HG03521 (cell line): ENCODE data around the gene STX8.

Source experiments
- ATAC-seq: cut with Tn5 transposase; IDR thresholded peaks from one replicate; pipeline ENCODE4 v1.9.1; 2021; ENCODE audit warnings: mild to moderate bottlenecking, moderate library complexity; ENCODE audit not compliant: unreplicated experiment

STX8 gene

DNA sequence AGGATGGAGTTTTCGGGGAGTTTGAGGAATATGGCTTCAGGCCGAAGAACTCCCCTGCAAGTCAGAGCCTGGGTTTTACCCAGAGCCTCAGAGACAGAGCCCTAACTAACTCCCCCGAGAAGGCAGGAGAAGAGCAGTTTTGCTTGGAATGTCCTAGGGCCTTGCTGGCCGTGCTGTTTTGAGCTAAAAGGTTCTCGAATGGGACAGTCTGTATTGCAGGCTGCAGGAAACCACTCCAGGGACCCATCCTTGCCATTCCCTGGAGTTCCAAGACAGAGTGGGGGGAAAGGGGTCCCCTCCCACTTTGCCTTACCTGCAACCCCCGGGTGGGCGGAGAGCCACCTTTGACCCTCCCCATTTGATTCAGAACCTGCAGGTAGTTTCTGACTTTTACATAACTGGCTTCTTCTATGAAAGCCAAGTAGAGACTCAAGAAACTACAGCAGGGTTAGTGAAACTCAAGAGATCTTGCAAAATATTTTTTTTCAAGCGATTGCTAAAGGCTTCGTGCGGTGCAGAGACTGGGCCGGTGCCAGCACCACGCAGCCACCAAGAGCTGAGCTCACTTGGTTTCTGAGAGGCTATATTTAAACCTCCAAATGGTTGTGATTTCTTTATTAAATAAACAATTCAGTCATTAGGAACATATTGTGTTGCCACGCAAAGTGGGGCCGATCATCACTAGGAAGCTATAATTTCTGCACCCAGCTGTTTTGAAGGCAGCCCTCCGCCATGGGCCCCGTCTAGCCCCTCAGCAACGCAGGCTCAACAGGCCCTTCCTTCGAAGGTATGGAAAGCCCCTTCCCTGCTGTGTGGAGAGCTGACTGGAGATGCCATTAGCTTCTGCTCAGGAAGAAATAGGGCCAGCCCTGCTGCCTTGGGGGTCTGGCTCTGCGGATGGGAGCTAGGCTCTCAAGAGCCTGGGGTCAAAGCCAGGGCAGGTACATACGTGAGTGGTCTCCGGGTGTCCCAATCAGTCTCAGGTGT is 331.3 kb downstream of the STX8 start:
- ATAC-seq: no peak

- no peak for ATAC-seq
Observed at GRCh38 chr17:9242983-9243382, 332.6 kb downstream of the STX8 start.

DNA sequence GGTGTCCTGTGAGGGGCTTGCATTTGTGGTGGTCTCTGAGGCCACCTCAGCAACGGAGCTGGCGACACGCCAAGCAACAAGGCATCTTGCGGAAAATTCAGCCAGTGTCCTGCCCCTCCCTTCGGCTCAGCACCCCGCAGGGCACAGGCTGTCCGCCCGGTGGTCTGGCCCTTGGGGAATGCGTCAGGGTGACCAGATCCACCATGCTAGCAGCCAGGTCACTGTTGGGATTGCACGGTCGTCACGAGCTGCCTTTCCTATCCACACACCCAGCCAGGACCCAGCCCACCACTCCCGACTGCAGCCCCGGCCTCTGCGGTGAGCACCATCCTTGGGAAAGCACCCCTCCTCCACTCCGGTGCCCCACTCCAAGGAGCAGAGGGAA is 333.1 kb downstream of the STX8 start:
- no peak for ATAC-seq

DNA sequence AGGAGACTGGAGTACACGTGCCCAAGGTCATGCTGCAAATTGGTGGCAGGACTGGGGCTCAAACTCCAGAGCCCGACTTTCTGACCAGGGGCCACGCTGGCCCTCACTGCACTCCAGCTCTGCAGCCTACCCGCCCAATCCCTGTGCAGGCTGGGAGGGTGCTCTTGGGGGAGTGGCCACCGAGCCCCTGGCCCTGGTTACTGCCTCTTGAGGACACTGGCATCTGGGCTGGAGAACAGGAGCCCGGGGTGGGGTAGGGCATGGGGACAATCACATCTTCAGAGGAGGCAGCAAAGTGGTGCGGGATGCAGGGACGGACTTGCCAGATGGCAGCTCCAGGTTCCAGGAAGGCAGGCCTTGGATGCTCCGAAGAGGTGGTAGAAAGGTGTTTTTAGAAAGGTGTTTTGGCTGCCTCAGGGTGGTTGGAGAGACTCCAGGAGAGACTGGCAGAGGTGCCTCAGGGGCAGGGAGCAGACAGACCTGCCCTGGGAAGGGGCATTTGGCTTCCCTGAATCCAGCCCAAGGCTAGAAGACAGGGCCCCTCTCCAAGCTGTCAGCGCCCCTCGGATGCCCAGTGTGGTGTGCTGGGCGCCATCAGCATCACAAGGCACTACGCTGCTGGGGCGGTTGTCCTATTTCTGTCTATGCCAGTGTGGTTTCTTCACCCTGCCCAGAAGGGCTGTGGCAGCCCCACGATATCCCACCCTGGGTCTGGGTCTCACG is 333.7 kb downstream of the STX8 start:
- ATAC-seq: no peak

- no peak for ATAC-seq
Observed at GRCh38 chr17:9241371-9241712, 334.3 kb downstream of the STX8 start.

DNA sequence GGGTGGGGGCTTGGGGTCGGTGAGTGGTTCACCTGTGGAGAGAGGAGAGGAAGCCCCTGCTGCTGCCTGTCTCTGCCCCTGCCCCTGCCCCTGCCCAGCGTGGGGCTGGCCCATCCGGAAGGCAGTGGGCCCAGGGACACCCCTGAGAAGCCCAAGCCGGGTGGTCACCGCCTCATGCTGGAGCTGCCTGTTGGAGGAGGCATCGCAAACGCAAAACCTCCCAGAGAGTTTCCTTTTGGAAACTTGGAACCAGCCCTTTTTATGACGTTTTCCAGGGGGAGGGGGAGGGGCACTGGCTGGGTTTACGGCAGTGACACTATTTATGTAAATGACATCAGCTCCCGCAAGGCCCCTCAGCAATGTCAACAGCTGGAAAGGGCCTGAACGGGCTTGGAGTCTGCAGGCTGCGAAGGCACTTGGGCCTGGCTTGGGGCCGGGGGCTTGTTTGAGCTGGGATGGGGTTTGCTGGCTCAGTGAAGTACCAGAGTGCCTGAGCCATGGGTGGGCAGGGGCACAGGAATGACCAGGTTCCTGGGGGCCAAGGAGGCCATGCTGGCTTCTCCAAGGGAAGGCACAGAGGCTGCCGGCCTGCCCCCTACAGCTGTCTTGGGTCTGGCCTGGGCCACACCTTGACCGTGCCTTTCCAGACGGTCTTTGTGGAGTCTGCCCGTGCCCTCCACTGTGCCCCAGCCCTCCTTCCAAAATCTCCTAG is 334.8 kb downstream of the STX8 start:
- ATAC-seq: no peak

- peak; percentile 59 for ATAC-seq
Observed at GRCh38 chr17:9239793-9240658, 335.6 kb downstream of the STX8 start.

DNA sequence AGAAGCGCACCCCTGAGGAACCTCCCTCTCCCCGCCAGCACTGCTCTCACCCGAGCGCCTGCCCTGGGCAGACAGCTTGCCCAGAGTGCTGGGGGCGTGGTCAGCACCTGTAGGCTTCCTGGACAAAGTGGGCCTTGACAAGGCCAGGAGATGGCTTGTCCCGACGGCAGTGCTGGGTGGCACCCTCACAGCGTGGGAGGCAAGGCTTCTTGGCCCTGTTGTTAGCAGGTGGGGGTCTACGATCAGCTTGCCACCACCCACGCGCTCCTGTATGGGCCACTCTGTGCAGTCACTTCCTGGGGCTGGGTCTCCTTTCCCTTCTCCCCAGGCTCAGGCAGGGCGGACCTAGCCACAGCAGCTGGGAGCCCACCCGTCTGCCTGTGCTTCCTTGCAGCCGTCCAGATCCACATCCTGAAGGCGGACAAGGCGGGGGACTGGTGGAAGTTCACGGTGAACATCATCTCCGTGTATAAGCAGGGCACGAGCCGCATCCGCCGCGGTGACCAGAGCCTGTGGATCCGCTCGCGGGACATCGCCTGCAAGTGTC is 336.3 kb downstream of the STX8 start:
- ATAC-seq: no peak

- ATAC-seq: no peak
Observed at GRCh38 chr17:9238340-9239245, 337.0 kb downstream of the STX8 start.

DNA sequence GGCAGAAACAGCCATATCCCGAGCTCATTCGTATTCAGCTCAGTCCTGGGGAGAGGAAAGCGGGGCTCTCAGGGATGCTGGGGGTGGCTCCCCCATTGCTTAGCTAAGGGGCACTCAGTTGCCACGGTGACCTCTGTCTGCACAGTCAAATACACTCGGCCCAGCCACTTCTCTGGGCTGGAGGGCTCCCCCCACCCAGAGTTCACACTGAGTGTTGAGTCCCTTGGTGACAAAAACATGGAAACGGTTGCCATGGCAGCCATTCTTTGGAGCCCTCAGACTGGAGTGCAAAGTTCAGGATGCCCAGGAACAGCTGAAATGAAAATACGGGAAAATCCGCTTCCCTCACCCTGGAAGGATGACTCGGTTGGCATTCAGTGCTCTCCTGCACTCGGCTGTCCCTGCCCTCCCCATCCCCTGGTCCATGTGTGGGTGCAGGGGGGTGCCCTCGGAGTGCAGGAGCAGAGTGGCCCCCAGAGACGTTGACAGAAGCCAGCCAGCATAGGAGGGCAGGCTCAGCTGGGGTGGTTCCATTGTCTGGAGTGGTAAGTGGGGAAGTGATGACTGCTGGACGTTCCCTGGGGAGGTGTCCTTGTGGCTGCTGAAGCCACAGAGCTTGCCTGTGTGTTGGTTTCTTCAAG is 337.8 kb downstream of the STX8 start:
- ATAC-seq: no peak

- ATAC-seq: no peak
Observed at GRCh38 chr17:9237053-9237410, 338.6 kb downstream of the STX8 start.

DNA sequence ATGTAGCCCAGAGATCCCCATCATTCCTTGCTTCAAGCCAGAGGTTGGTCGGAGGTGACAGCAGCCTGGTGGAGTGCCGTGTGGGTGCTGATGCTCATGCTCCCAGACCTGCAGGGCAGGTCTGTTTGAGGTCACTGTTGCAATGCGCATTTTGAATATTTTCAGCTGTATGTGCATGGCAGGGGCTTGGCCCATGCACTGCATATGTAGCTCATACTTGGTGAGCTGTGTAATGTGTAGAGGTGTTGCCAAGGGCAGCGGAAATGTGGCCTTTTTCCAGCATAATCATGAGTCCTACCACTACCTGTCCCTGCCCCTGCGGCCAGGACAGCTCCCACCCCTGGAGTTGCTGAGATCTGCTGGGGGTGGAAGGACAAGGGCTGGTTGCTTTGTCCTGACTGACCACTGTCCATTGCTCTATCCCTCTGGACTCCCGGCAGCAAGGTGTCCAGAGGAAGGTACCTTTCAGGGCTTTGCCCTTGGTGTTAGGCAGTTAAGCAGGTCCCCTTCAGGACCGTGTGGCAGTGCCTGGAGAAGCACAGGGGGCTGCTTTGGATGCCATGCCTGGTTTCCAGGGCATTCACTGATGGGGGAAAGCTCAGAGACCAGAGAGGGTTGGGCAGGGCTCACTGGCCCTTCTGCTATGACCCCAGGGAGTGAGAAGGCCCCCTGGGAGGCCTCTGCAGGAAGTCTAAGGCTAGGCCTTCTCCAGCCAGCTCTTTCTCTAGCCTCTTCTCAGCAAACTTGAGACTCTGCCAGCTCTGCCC is 339.2 kb downstream of the STX8 start:
- no peak for ATAC-seq

- ATAC-seq: no peak
Observed at GRCh38 chr17:9235346-9235745, 340.3 kb downstream of the STX8 start.

- no peak for ATAC-seq
Observed at GRCh38 chr17:9234389-9234945, 341.2 kb downstream of the STX8 start.

DNA sequence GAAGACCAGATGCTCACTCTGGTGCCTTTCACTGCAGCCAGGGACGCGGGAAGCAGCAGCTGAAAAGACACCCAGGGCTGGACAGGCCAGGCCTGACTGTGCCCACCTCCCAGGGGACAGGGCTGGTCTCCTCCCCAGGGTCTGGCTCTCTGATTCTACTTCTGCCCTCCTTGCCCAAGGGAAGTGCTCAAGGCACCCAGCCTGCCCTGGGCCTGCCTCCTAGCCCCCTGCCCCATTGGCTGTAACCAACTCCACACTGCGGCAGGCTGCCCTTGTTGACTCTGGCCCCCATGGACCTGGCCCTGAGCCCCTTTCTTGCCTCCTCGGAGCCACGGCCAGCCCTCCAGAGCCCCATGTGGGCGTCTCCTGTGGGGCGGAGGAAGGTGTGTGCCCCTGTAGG is 341.9 kb downstream of the STX8 start:
- ATAC-seq: no peak

- no peak for ATAC-seq
Observed at GRCh38 chr17:9233271-9233599, 342.4 kb downstream of the STX8 start.

- no peak for ATAC-seq
Observed at GRCh38 chr17:9232591-9233270, 342.9 kb downstream of the STX8 start.

- ATAC-seq: no peak
Observed at GRCh38 chr17:9232155-9232475, 343.5 kb downstream of the STX8 start.
